HepG2 (cell line): ENCODE data around the gene SUN5.

Source experiments
- CTCF ChIP-seq: sonication (generic); formaldehyde crosslinking; IDR thresholded peaks from 2 replicates; pipeline ENCODE4 v1.5.0; 2020; ENCODE audit warnings: mild to moderate bottlenecking, missing genetic modification reagents, moderate library complexity
- EP300 ChIP-seq, 3 experiments: sonication (generic) in 1 of 3; formaldehyde crosslinking in 1 of 3; IDR thresholded peaks; 2 replicates each; pipeline versions ENCODE4 v1.5.1 to v1.6.1; 2011 to 2020; ENCODE audit warnings: low read depth in 2 of 3, low read length in 2 of 3, borderline replicate concordance in 1 of 3, improper control_type of control experiment in 1 of 3, mild to moderate bottlenecking in 1 of 3, missing genetic modification reagents in 1 of 3, moderate library complexity in 1 of 3
- FOXK1 ChIP-seq: sonication (generic); formaldehyde crosslinking; IDR thresholded peaks from 2 replicates; pipeline ENCODE4 v1.4.0; 2020; ENCODE audit warnings: low read depth, missing genetic modification reagents, borderline replicate concordance
- HCFC1 ChIP-seq: fragments of 150-350 bp; IDR thresholded peaks from 2 replicates; pipeline ENCODE4 v1.6.1; 2014; ENCODE audit warnings: low read depth, low read length
- MIER2 ChIP-seq: IDR thresholded peaks from 2 replicates; pipeline ENCODE4 v1.6.1; 2016; ENCODE audit warnings: missing biosample characterization, missing genetic modification reagents
- SP2 ChIP-seq: sonication (generic); formaldehyde crosslinking; IDR thresholded peaks from 2 replicates; pipeline ENCODE4 v1.5.1; 2020; ENCODE audit warnings: mild to moderate bottlenecking, missing genetic modification reagents
- ZNF747 ChIP-seq: sonication (generic); formaldehyde crosslinking; IDR thresholded peaks from 2 replicates; pipeline ENCODE4 v1.8.1; 2023; ENCODE audit warnings: missing genetic modification reagents, mild to moderate bottlenecking, borderline replicate concordance
- TF ChIP-seq, protein P1 (sequence below): IDR thresholded peaks from 2 replicates; pipeline ENCODE4 v1.6.1; 2012; ENCODE audit warnings: inconsistent platforms
- TF ChIP-seq, protein P2 (sequence below): sonication (generic); formaldehyde crosslinking; IDR thresholded peaks from 2 replicates; pipeline ENCODE4 v1.4.0; 2020; ENCODE audit warnings: missing genetic modification reagents, mild to moderate bottlenecking, borderline replicate concordance

DNA sequence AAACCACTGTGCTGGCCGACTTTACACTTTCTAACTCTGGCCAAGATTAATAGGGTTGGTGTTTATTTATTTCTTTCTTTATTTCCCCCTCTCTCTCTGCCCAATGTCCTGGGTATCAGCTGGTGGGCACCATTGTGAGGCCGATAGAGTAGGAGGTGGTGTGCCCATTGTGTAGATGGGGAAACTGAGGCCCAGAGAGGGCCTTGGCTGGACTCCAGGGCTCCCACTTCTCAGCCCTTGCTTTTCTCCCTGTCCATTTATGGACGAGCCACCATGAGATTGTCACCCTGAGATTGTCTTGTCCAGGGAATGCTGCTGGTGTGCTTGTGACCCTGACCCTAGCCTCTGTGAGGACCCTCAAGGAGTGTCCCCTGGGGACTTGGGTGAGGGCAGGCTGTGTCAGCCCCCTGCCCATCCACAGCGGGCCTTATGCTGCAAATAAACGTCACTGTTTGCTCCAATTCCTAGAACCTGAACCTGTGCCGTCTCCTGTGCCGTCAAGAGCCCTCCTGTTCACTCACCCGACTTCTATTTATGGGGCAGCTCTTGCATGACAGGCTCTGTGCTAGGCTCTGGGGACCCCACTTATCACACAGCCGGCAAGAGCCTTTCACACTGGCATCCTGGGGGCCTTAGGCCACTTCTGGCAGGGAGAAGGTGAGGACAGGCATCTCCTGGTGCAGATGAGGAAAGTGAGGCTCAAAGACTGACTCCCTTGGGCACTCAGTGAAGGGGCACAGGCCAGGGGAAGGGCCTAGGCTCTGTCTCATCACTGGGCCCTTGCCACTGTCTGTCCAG is 24.8 kb downstream of the SUN5 start:
- TF ChIP-seq MIER2 (CRISPR knock-in tag) (no peak), FOXK1 (no peak), CTCF (CRISPR knock-in tag) (no peak), HCFC1 (no peak), SP2 (no peak), EP300 (IDR thresholded peaks at IDR 0.05; ENCODE audit: low read depth in 2 of 2, low read length in 2 of 2) (no peak), EP300 (CRISPR knock-in tag; IDR thresholded peaks at IDR 0.05; ENCODE audit: borderline replicate concordance) (no peak), ZNF747 (no peak)
- TF ChIP-seq, protein P1, sequence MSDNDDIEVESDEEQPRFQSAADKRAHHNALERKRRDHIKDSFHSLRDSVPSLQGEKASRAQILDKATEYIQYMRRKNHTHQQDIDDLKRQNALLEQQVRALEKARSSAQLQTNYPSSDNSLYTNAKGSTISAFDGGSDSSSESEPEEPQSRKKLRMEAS = no peak
- TF ChIP-seq, protein P2, sequence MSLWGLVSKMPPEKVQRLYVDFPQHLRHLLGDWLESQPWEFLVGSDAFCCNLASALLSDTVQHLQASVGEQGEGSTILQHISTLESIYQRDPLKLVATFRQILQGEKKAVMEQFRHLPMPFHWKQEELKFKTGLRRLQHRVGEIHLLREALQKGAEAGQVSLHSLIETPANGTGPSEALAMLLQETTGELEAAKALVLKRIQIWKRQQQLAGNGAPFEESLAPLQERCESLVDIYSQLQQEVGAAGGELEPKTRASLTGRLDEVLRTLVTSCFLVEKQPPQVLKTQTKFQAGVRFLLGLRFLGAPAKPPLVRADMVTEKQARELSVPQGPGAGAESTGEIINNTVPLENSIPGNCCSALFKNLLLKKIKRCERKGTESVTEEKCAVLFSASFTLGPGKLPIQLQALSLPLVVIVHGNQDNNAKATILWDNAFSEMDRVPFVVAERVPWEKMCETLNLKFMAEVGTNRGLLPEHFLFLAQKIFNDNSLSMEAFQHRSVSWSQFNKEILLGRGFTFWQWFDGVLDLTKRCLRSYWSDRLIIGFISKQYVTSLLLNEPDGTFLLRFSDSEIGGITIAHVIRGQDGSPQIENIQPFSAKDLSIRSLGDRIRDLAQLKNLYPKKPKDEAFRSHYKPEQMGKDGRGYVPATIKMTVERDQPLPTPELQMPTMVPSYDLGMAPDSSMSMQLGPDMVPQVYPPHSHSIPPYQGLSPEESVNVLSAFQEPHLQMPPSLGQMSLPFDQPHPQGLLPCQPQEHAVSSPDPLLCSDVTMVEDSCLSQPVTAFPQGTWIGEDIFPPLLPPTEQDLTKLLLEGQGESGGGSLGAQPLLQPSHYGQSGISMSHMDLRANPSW (CRISPR knock-in tag) = no peak
